Heart left ventricle (tissue), 13 donors: Measurements from ENCODE around the gene CNTN5.

ENCODE experiments used
- POLR2A ChIP-seq, 2 donors: fragments of 450-650 bp; IDR thresholded peaks; one replicate each; pipeline ENCODE4 v1.6.1; 2017; ENCODE audit warnings: antibody characterized with exemption in 2 of 2, mild to moderate bottlenecking in 2 of 2, moderate library complexity in 2 of 2
- TF ChIP-seq, protein P1 (sequence below), 12 donors: fragments of 200-600 bp; sonication (generic) in 4 of 12; IDR thresholded peaks; one replicate each; pipeline versions ENCODE4 v1.5.0 to v1.8.0; 2018 to 2022; ENCODE audit warnings: antibody characterized with exemption in 12 of 12, mild to moderate bottlenecking in 5 of 12
- donor health status: ischemic (EF 13 %, LVEDD 7.1; RV severe dilation, severe dysfunction).
- donor health status: DM: no; HTN: yes; CAD: no.
- donor health status: DM: no; HTN: no; CAD: no.
- donor health status: ischemic (EF 25% LVEDD 6.9; RV normal size, moderate dysfunction).
- donor health status: ischemic (EF 25% LVEDD 5.7; RV mildly dilated, moderate dysfunction).
- donor health status: ischemic (EF 35%, LVEDD 5.7; RV mildly dilated, moderate dysfunction).
- donor health status: nonischemic (EF 11% LVEDD 7.7; RV severe dilation, severe dysfunction).
- donor health status: DM: yes; HTN: yes; CAD: no.
- donor health status: PGD.
- donor health status: ischemic (EF 29% LVEDD 5.4; RV normal size, mild dysfunction).
- donor health status: nonischemic (EF 23%, LVEDD 6.1; RV moderate dilation, normal function).

- TF ChIP-seq, protein P1, sequence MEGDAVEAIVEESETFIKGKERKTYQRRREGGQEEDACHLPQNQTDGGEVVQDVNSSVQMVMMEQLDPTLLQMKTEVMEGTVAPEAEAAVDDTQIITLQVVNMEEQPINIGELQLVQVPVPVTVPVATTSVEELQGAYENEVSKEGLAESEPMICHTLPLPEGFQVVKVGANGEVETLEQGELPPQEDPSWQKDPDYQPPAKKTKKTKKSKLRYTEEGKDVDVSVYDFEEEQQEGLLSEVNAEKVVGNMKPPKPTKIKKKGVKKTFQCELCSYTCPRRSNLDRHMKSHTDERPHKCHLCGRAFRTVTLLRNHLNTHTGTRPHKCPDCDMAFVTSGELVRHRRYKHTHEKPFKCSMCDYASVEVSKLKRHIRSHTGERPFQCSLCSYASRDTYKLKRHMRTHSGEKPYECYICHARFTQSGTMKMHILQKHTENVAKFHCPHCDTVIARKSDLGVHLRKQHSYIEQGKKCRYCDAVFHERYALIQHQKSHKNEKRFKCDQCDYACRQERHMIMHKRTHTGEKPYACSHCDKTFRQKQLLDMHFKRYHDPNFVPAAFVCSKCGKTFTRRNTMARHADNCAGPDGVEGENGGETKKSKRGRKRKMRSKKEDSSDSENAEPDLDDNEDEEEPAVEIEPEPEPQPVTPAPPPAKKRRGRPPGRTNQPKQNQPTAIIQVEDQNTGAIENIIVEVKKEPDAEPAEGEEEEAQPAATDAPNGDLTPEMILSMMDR (IDR thresholded peaks at IDR 0.05), result no peak
- no peak for TF ChIP-seq POLR2A (IDR thresholded peaks at IDR 0.05)
These were observed 1011.2 kb downstream of the CNTN5 start for GRCh38 chr11:100031973-100032372.
